Measurements from ENCODE around the gene AAK1.

- no peak for TF ChIP-seq CTCF (IDR thresholded peaks at IDR 0.05)
- TF ChIP-seq POLR2A (IDR thresholded peaks at IDR 0.05): no peak
These were observed 153.1 kb downstream of the AAK1 start for GRCh38 chr2:69490486-69490885.
